HL-60 (cell line): ENCODE measurements around the gene SKP1.

Experiments used
- CTCF ChIP-seq: IDR thresholded peaks from one replicate; pipeline ENCODE4 v1.5.1; 2011; ENCODE audit warnings: low read length, control low read depth, inconsistent platforms; ENCODE audit not compliant: insufficient read depth
- GABPA ChIP-seq: IDR thresholded peaks from 2 replicates; pipeline ENCODE4 v1.6.1; 2012; ENCODE audit warnings: low read depth
- TF ChIP-seq, protein P1 (sequence below): IDR thresholded peaks from 2 replicates; pipeline ENCODE4 v1.6.1; 2012; ENCODE audit warnings: low read depth; ENCODE audit not compliant: insufficient replicate concordance

- no peak for TF ChIP-seq CTCF
- TF ChIP-seq, protein P1, sequence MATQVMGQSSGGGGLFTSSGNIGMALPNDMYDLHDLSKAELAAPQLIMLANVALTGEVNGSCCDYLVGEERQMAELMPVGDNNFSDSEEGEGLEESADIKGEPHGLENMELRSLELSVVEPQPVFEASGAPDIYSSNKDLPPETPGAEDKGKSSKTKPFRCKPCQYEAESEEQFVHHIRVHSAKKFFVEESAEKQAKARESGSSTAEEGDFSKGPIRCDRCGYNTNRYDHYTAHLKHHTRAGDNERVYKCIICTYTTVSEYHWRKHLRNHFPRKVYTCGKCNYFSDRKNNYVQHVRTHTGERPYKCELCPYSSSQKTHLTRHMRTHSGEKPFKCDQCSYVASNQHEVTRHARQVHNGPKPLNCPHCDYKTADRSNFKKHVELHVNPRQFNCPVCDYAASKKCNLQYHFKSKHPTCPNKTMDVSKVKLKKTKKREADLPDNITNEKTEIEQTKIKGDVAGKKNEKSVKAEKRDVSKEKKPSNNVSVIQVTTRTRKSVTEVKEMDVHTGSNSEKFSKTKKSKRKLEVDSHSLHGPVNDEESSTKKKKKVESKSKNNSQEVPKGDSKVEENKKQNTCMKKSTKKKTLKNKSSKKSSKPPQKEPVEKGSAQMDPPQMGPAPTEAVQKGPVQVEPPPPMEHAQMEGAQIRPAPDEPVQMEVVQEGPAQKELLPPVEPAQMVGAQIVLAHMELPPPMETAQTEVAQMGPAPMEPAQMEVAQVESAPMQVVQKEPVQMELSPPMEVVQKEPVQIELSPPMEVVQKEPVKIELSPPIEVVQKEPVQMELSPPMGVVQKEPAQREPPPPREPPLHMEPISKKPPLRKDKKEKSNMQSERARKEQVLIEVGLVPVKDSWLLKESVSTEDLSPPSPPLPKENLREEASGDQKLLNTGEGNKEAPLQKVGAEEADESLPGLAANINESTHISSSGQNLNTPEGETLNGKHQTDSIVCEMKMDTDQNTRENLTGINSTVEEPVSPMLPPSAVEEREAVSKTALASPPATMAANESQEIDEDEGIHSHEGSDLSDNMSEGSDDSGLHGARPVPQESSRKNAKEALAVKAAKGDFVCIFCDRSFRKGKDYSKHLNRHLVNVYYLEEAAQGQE: no peak
- TF ChIP-seq GABPA: no peak
Measured at GRCh38 chr5:134225780-134226440, 49.2 kb upstream of the SKP1 start, which contains the start of gene PPP2CA.
